Sigmoid colon (tissue), 7 donors: ENCODE results near the gene HDLBP. TPM values are rescaled to one million over a fixed set of nuclear protein-coding genes. Genes with fewer than 3 reads are reported as not detected.

Experiments used
- DNase-seq: peaks from one replicate; pipeline ENCODE4 v3.0.0-alpha.2; 2019
- H3K27ac ChIP-seq, 4 donors: fragments of 200-600 bp; sonication (generic); one replicate each; pipeline ENCODE4 v1.5.1; 2016 to 2019; ENCODE audit warnings: mild to moderate bottlenecking in 1 of 4
- H3K27me3 ChIP-seq, 3 donors: fragments of 200-600 bp; sonication (generic); one replicate each; pipeline ENCODE4 v1.5.1; 2019; ENCODE audit warnings: mild to moderate bottlenecking in 1 of 3
- H3K36me3 ChIP-seq, 4 donors: fragments of 200-600 bp; sonication (generic); one replicate each; pipeline ENCODE4 v1.5.1; 2016 to 2019
- H3K4me1 ChIP-seq, 4 donors: fragments of 200-600 bp; sonication (generic); one replicate each; pipeline ENCODE4 v1.5.1; 2017 to 2019
- H3K4me3 ChIP-seq, 4 donors: fragments of 200-600 bp; sonication (generic); one replicate each; pipeline ENCODE4 v1.5.1; 2017 to 2019; ENCODE audit warnings: mild to moderate bottlenecking in 2 of 4, moderate library complexity in 1 of 4
- H3K9me3 ChIP-seq, 4 donors: fragments of 200-600 bp in 3 of 4; sonication (generic) in 3 of 4; one replicate each; pipeline versions ENCODE4 v1.5.1 to v1.6.1; 2013 to 2019
- CTCF ChIP-seq, 4 experiments: fragments of 450-650 bp in 3 of 4; fragments of 200-600 bp in 1 of 4; IDR thresholded peaks; one replicate each; pipeline ENCODE4 v1.5.1; 2016 to 2019; ENCODE audit warnings: antibody characterized with exemption in 4 of 4, mild to moderate bottlenecking in 3 of 4, moderate library complexity in 2 of 4
- EP300 ChIP-seq, 4 donors: sonication (generic); formaldehyde crosslinking; IDR thresholded peaks; one replicate each; pipeline ENCODE4 v1.6.1; 2017; ENCODE audit warnings: antibody characterized with exemption in 4 of 4
- POLR2A ChIP-seq, 2 donors: fragments of 450-650 bp; IDR thresholded peaks; one replicate each; pipeline ENCODE4 v1.6.1; 2016; ENCODE audit warnings: antibody characterized with exemption in 2 of 2, mild to moderate bottlenecking in 2 of 2, moderate library complexity in 2 of 2
- POLR2AphosphoS5 ChIP-seq, 4 donors: sonication (generic); formaldehyde crosslinking; IDR thresholded peaks; one replicate each; pipeline ENCODE4 v1.6.1; 2017; ENCODE audit warnings: antibody characterized with exemption in 4 of 4
- WGBS, 2 donors: extraction: QIAGEN DNeasy Blood & Tissue Kit; methylation state at CpG; one replicate each; pipeline ENCODE4 v1.1.7; 2013; 5-methylcytosine and 5-hydroxymethylcytosine counted together
- intact Hi-C: fragments of 100-400 bp; cut with DNase I; formaldehyde crosslinking; loops from one replicate; pipeline ENCODE4 v1.15.1; 2023
- polyA plus RNA-seq, 3 donors: library from polyadenylated mRNA; stranded (reverse); fragments of 200-250 nt; gene quantifications; one replicate each; pipeline ENCODE4 v1.2.3, GENCODE V29; 2013
- total RNA-seq, 4 donors: library from RNA; depleted of rRNA; stranded (reverse); fragments of >200 nt; gene quantifications; one replicate each; pipeline ENCODE4 v1.1.0, GENCODE V29; 2016
- donor health status: healthy with polysubstance abuse.
- donor health status: Bipolar disorder and iron deficiency.
- donor health status: healthy.

HDLBP gene
- total and polyA plus RNA-seq, 7 donors = 115 to 281 (median 201) TPM

DNA sequence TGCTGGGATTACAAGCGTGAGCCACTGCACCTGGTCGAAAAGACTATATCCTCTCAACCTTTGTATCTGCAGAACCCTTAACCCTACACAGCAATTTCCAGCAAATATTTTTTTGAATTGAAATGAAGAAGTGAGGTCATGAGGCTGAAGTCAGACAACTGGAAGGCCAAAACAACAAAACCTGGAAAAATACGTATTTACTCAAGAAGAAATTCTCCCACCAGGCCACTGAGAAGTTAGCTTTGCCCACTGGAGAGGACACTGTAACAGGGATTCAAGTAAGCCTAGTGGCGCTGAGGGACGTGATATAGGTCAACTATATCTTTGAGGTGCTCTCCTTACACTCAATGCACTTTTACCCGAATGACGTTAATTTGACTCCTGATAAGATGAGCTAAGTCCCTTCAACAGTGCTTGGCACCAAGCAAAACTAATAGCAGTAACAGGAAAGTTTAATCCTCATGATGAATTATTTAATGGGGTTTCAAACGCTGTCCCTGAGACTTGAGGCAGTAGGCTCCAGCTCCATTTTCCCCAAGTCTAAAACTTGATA lies 1.9 kb downstream of the HDLBP start:
- no peaks in the 10 kb centered on the region for H3K27me3 ChIP-seq
- H3K4me1 ChIP-seq = peaks cover 0 to 62% (median 47%) of the 10 kb centered on the region in 4 donors
- H3K9me3 ChIP-seq = no peaks in the 10 kb centered on the region
- no peak overlapping the region for H3K4me3 ChIP-seq
- WGBS, 2 donors = 92 to 93% methylated on average over 8 of the region's 8 CpGs
- no peak for TF ChIP-seq EP300 (IDR thresholded peaks at IDR 0.05)
- no peak for TF ChIP-seq CTCF (IDR thresholded peaks at IDR 0.05)
- no peak for TF ChIP-seq POLR2A (IDR thresholded peaks at IDR 0.05)
- no peak for TF ChIP-seq POLR2AphosphoS5 (IDR thresholded peaks at IDR 0.05)
- DNase-seq = no peak
- H3K27ac ChIP-seq = peak overlapping the region in 1 of 4 donors; percentile 97
- H3K36me3 ChIP-seq = no peaks in the 10 kb centered on the region
- intact Hi-C loops = loop anchor here (2.0 to 10.0 kb wide), 3 partner anchors 161 to 749 kb away; partner anchors contain the start of genes ATG4B, DUSP28, PPP1R7 and RNPEPL1

DNA sequence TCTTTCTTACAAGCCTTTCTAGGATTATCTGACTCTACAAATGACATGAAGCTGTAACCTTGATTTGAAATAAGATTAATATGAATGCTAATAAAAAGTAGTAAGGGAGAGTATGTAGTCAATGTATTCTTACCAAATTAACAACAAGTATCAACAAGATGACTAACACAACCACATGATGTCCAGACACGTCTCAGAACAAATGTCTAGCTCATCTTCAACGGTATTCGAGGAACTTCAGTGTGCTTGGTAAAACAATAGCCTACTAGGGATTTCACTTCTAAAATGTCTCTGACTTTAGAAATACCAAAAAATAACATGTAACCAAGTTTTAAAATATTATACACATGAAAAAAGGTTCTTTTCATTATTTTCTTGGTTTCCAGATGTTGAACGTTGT lies 3.4 kb downstream of the HDLBP start:
- no peak for TF ChIP-seq POLR2A (IDR thresholded peaks at IDR 0.05)
- Histone ChIP-seq H3K27me3 (no peaks in the 10 kb centered on the region), H3K27ac (no peak overlapping the region), H3K9me3 (no peaks in the 10 kb centered on the region), H3K36me3 (no peaks in the 10 kb centered on the region), H3K4me1 (peaks cover 0 to 47% (median 32%) of the 10 kb centered on the region in 4 donors), H3K4me3 (no peak overlapping the region)
- DNase-seq = no peak
- WGBS, 2 donors = 81 to 82% methylated on average over 4 of the region's 4 CpGs
- intact Hi-C loops = loop anchor here (5.0 to 10.0 kb wide), 2 partner anchors 160 to 747 kb away; partner anchors contain the start of genes DUSP28, PPP1R7 and RNPEPL1

GRCh38 chr2:241310917-241311566 lies 4.4 kb downstream of the HDLBP start:
- Histone ChIP-seq H3K27me3 (no peaks in the 10 kb centered on the region), H3K27ac (no peak overlapping the region), H3K4me1 (peaks cover 0 to 42% (median 25%) of the 10 kb centered on the region in 4 donors), H3K9me3 (no peaks in the 10 kb centered on the region), H3K36me3 (no peaks in the 10 kb centered on the region), H3K4me3 (no peak overlapping the region)
- 84 to 93% methylated on average over 13 of the region's 13 CpGs for WGBS, 2 donors
- no peak for DNase-seq
- TF ChIP-seq POLR2AphosphoS5 (IDR thresholded peaks at IDR 0.05) = no peak
- TF ChIP-seq POLR2A (IDR thresholded peaks at IDR 0.05) = no peak
- no peak for TF ChIP-seq EP300 (IDR thresholded peaks at IDR 0.05)
- no peak for TF ChIP-seq CTCF (IDR thresholded peaks at IDR 0.05)
- intact Hi-C loops = loop anchor here (5.0 to 10.0 kb wide), 2 partner anchors 159 to 746 kb away; partner anchors contain the start of genes DUSP28, PPP1R7 and RNPEPL1

DNA sequence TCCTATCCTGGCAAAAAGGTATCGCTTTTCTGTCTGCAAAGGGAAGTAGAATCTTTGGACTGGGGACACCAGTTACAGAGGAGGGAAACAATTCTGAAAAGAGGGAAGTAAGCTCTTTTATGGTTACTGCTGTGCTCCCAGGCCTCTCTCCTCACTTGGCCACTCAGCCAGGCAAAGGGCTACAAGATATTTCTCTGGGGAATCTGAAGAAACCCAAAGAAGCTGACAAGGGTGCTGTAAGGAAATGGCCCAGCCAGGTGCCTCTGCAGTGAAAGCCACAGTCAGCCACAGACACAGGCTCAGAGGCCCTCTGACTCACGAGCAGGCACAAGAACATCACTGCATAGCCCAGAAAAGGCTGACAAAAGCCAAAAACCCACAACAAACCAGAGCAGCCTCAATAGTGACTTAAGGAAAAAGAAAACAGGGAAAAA lies 5.8 kb downstream of the HDLBP start:
- no peaks in the 10 kb centered on the region for H3K9me3 ChIP-seq
- H3K27ac ChIP-seq = no peak overlapping the region
- no peak for DNase-seq
- no peak overlapping the region for H3K4me3 ChIP-seq
- no peaks in the 10 kb centered on the region for H3K36me3 ChIP-seq
- no peak for TF ChIP-seq CTCF (IDR thresholded peaks at IDR 0.05)
- TF ChIP-seq POLR2A (IDR thresholded peaks at IDR 0.05) = no peak
- TF ChIP-seq POLR2AphosphoS5 (IDR thresholded peaks at IDR 0.05) = no peak
- no peak for TF ChIP-seq EP300 (IDR thresholded peaks at IDR 0.05)
- intact Hi-C loops = loop anchor here (5.0 to 10.0 kb wide), 2 partner anchors 157 to 745 kb away; partner anchors contain the start of genes DUSP28, PPP1R7 and RNPEPL1
- 46 to 68% methylated on average over 2 of the region's 2 CpGs for WGBS, 2 donors
- no peaks in the 10 kb centered on the region for H3K27me3 ChIP-seq
- peaks cover 0 to 42% (median 25%) of the 10 kb centered on the region in 4 donors for H3K4me1 ChIP-seq

GRCh38 chr2:241308832-241309500 lies 6.5 kb downstream of the HDLBP start:
- H3K36me3 ChIP-seq = no peaks in the 10 kb centered on the region
- intact Hi-C loops = no loop called here
- WGBS, 2 donors = 90 to 91% methylated on average over 18 of the region's 18 CpGs
- no peak overlapping the region for H3K4me3 ChIP-seq
- no peak for TF ChIP-seq POLR2A (IDR thresholded peaks at IDR 0.05)
- no peak for DNase-seq
- no peaks in the 10 kb centered on the region for H3K27me3 ChIP-seq
- no peak overlapping the region for H3K27ac ChIP-seq
- H3K9me3 ChIP-seq = no peaks in the 10 kb centered on the region
- peaks cover 0 to 44% (median 23%) of the 10 kb centered on the region in 4 donors for H3K4me1 ChIP-seq
